ENCODE data around the gene PTRHD1.
"Not testable (repeated sequence)": the region's sequence is repeated elsewhere in the genome, so short reads cannot be mapped to it uniquely, and the experiment has no call there.

PTRHD1 gene

GRCh38 chr2:24805811-24806660 lies 12.8 kb upstream of the PTRHD1 start:
- DNase-seq: not testable (repeated sequence)

- DNase-seq: not testable (repeated sequence)
These were observed 7.3 kb upstream of the PTRHD1 start for GRCh38 chr2:24800487-24800886.

GRCh38 chr2:24797644-24798043 lies 4.5 kb upstream of the PTRHD1 start:
- no peak for DNase-seq

GRCh38 chr2:24793761-24794435 lies 707 bp upstream of the PTRHD1 start:
- no peak for DNase-seq

GRCh38 chr2:24792542-24792873 lies 683 bp downstream of the PTRHD1 start:
- DNase-seq: no peak

GRCh38 chr2:24791452-24791851 lies 1.7 kb downstream of the PTRHD1 start:
- DNase-seq: no peak

- no peak for DNase-seq
These were observed 4.4 kb downstream of the PTRHD1 start for GRCh38 chr2:24788816-24789215.

GRCh38 chr2:24787532-24787931 lies 5.7 kb downstream of the PTRHD1 start:
- DNase-seq: no peak

- no peak for DNase-seq
These were observed 7.4 kb downstream of the PTRHD1 start for GRCh38 chr2:24785671-24786321.

- DNase-seq: no peak
These were observed 9.6 kb downstream of the PTRHD1 start for GRCh38 chr2:24783641-24784040.

- DNase-seq: no peak
These were observed 14.1 kb downstream of the PTRHD1 start for GRCh38 chr2:24779116-24779515.

- no peak for DNase-seq
These were observed 18.8 kb downstream of the PTRHD1 start for GRCh38 chr2:24774373-24774772.

GRCh38 chr2:24771764-24772586 lies 21.2 kb downstream of the PTRHD1 start:
- DNase-seq: no peak

GRCh38 chr2:24771061-24771460 lies 22.1 kb downstream of the PTRHD1 start:
- DNase-seq: no peak

GRCh38 chr2:24768601-24769000 lies 24.6 kb downstream of the PTRHD1 start:
- no peak for DNase-seq

- no peak for DNase-seq
These were observed 25.2 kb downstream of the PTRHD1 start for GRCh38 chr2:24768013-24768412.

- DNase-seq: no peak
These were observed 26.6 kb downstream of the PTRHD1 start for GRCh38 chr2:24766609-24767008.

- no peak for DNase-seq
These were observed 29.3 kb downstream of the PTRHD1 start for GRCh38 chr2:24763843-24764242.

GRCh38 chr2:24762518-24762917 lies 30.7 kb downstream of the PTRHD1 start:
- DNase-seq: no peak

- no peak for DNase-seq
These were observed 31.3 kb downstream of the PTRHD1 start for GRCh38 chr2:24761866-24762265.

- DNase-seq: no peak
These were observed 36.4 kb downstream of the PTRHD1 start for GRCh38 chr2:24756789-24757188.

GRCh38 chr2:24754985-24755705 lies 38.0 kb downstream of the PTRHD1 start:
- DNase-seq: no peak
